K562 (cell line): ENCODE data around the gene MBP.

Source experiments
- KLF10 ChIP-seq: fragments of 250-450 bp; sonication (Bioruptor Pico); IDR thresholded peaks from 2 replicates; pipeline ENCODE4 v1.6.1; 2021; ENCODE audit warnings: matching md5 sums
- PREB ChIP-seq: sonication (generic); formaldehyde crosslinking; IDR thresholded peaks from 2 replicates; pipeline ENCODE4 v1.8.1; 2023; ENCODE audit warnings: mild to moderate bottlenecking, missing genetic modification reagents

- TF ChIP-seq PREB (CRISPR knock-in tag) (no peak), KLF10 (CRISPR knock-in tag) (no peak)
These were observed 12.8 kb upstream of the MBP start for GRCh38 chr18:77145364-77145901.
